ENCODE results near the gene PPCDC. TPM values are rescaled to one million over a fixed set of nuclear protein-coding genes. Genes with fewer than 3 reads are reported as not detected.
"Not testable (repeated sequence)": the region's sequence is repeated elsewhere in the genome, so short reads cannot be mapped to it uniquely, and the experiment has no call there.

PPCDC gene
- total RNA-seq, 5 donors from 2014 or later (not counting 1 experiment from before 2014, with no cell fraction given): 9.3 to 14.3 (median 11.8) TPM

GRCh38 chr15:75070674-75071073 is 47.3 kb downstream of the PPCDC start:
- ChIA-PET CTCF (no interaction called here), POLR2A (no interaction called here)
- Histone ChIP-seq H3K9me3 (no peaks in the 10 kb centered on the region), H3K4me1 (ENCODE audit: control insufficient read depth in 1 of 2, extremely low read depth in 1 of 2, insufficient read depth in 2 of 2, low read length in 2 of 2) (peaks cover 0 to 25% of the 10 kb centered on the region in 2 experiments), H3K36me3 (ENCODE audit: control insufficient read depth in 2 of 2, extremely low read depth in 1 of 2, insufficient read depth in 1 of 2, low read length in 1 of 2) (no peaks in the 10 kb centered on the region), H3K27me3 (replicated peaks in 1 of 2; ENCODE audit: control insufficient read depth in 2 of 2, extremely low read depth in 1 of 2, insufficient read depth in 2 of 2, low read length in 1 of 2) (peaks cover 0 to 6% of the 10 kb centered on the region in 2 experiments), H3K4me3 (ENCODE audit: control insufficient read depth in 1 of 2, extremely low read depth in 1 of 2, low read length in 1 of 2) (no peak overlapping the region), H3K27ac (ENCODE audit: low read length) (no peak overlapping the region)
- Mint-ChIP-seq H3K27ac (no peak overlapping the region), H3K27me3 (peaks cover 3 to 8% of the 10 kb centered on the region in 2 donors), H3K36me3 (peaks cover 4% of the 10 kb centered on the region), H3K4me1 (peaks cover 21 to 34% (median 23%) of the 10 kb centered on the region in 3 donors), H3K9me3 (peaks cover 3 to 5% (median 4%) of the 10 kb centered on the region in 3 donors), H3K4me3 (no peak overlapping the region)
- DNase-seq (no peak), ATAC-seq (replicated peaks in 1 of 4) (no peak)
- 100% methylated on average over 2 of the region's 4 CpGs for WGBS (ENCODE audit: insufficient coverage)

- Histone ChIP-seq H3K4me1 (ENCODE audit: control insufficient read depth in 1 of 2, extremely low read depth in 1 of 2, insufficient read depth in 2 of 2, low read length in 2 of 2) (peaks cover 0 to 5% of the 10 kb centered on the region in 2 experiments), H3K9me3 (no peaks in the 10 kb centered on the region), H3K27ac (ENCODE audit: low read length) (no peak overlapping the region), H3K36me3 (ENCODE audit: control insufficient read depth in 2 of 2, extremely low read depth in 1 of 2, insufficient read depth in 1 of 2, low read length in 1 of 2) (no peaks in the 10 kb centered on the region), H3K4me3 (ENCODE audit: control insufficient read depth in 1 of 2, extremely low read depth in 1 of 2, low read length in 1 of 2) (no peak overlapping the region), H3K27me3 (replicated peaks in 1 of 2; ENCODE audit: control insufficient read depth in 2 of 2, extremely low read depth in 1 of 2, insufficient read depth in 2 of 2, low read length in 1 of 2) (peaks cover 0 to 10% of the 10 kb centered on the region in 2 experiments)
- ATAC-seq (replicated peaks in 1 of 4) (no peak), DNase-seq (peak in 1 of 35 experiments; percentile 31)
- H3K36me3 Mint-ChIP-seq: peaks cover 5% of the 10 kb centered on the region
- H3K27me3 Mint-ChIP-seq: peaks cover 3 to 8% of the 10 kb centered on the region in 2 donors
- ChIA-PET CTCF (no interaction called here), POLR2A (interaction anchor here in 1 of 2 donors (0.5 kb wide), 1 partner anchor 13 kb away, joined by 4 read pairs; no protein-coding TSS in a partner anchor)
- no peak overlapping the region for H3K27ac Mint-ChIP-seq
- H3K4me1 Mint-ChIP-seq: peaks cover 6 to 16% (median 7%) of the 10 kb centered on the region in 3 donors
- H3K9me3 Mint-ChIP-seq: peaks cover 5 to 11% (median 7%) of the 10 kb centered on the region in 3 donors
- H3K4me3 Mint-ChIP-seq: no peak overlapping the region
- no CpG with 5 or more reads among the region's 3 CpGs for WGBS (ENCODE audit: insufficient coverage)
These were observed 49.8 kb downstream of the PPCDC start for GRCh38 chr15:75073197-75073596.

GRCh38 chr15:75076277-75076676 is 52.9 kb downstream of the PPCDC start:
- no peaks in the 10 kb centered on the region for H3K4me1 ChIP-seq (ENCODE audit: control insufficient read depth in 1 of 2, extremely low read depth in 1 of 2, insufficient read depth in 2 of 2, low read length in 2 of 2)
- peaks cover 0 to 4% of the 10 kb centered on the region in 2 experiments for H3K27me3 ChIP-seq (replicated peaks in 1 of 2; ENCODE audit: control insufficient read depth in 2 of 2, extremely low read depth in 1 of 2, insufficient read depth in 2 of 2, low read length in 1 of 2)
- peaks cover 5% of the 10 kb centered on the region for H3K36me3 Mint-ChIP-seq
- peaks cover 0 to 14% (median 7%) of the 10 kb centered on the region in 3 donors for H3K4me1 Mint-ChIP-seq
- peaks cover 2 to 4% of the 10 kb centered on the region in 2 donors for H3K27me3 Mint-ChIP-seq
- no peak overlapping the region for H3K27ac ChIP-seq (ENCODE audit: low read length)
- H3K9me3 Mint-ChIP-seq: peaks cover 5 to 11% (median 7%) of the 10 kb centered on the region in 3 donors
- 100% methylated on average over 2 of the region's 2 CpGs for WGBS (ENCODE audit: insufficient coverage)
- DNase-seq (no peak), ATAC-seq (replicated peaks in 1 of 4) (no peak)
- H3K4me3 Mint-ChIP-seq: no peak overlapping the region
- no peak overlapping the region for H3K27ac Mint-ChIP-seq
- H3K9me3 ChIP-seq: no peaks in the 10 kb centered on the region
- ChIA-PET POLR2A (no interaction called here), CTCF (no interaction called here)
- no peak overlapping the region for H3K4me3 ChIP-seq (ENCODE audit: control insufficient read depth in 1 of 2, extremely low read depth in 1 of 2, low read length in 1 of 2)
- no peaks in the 10 kb centered on the region for H3K36me3 ChIP-seq (ENCODE audit: control insufficient read depth in 2 of 2, extremely low read depth in 1 of 2, insufficient read depth in 1 of 2, low read length in 1 of 2)

GRCh38 chr15:75077551-75077961 is 54.2 kb downstream of the PPCDC start:
- H3K27me3 Mint-ChIP-seq; H3K9me3 ChIP-seq; H3K27ac ChIP-seq (ENCODE audit: low read length); H3K4me3 Mint-ChIP-seq; H3K27ac Mint-ChIP-seq; H3K4me1 ChIP-seq (ENCODE audit: control insufficient read depth in 1 of 2, extremely low read depth in 1 of 2, insufficient read depth in 2 of 2, low read length in 2 of 2); CTCF ChIA-PET; H3K36me3 ChIP-seq (ENCODE audit: control insufficient read depth in 2 of 2, extremely low read depth in 1 of 2, insufficient read depth in 1 of 2, low read length in 1 of 2); H3K36me3 Mint-ChIP-seq; H3K4me3 ChIP-seq (ENCODE audit: control insufficient read depth in 1 of 2, extremely low read depth in 1 of 2, low read length in 1 of 2); H3K27me3 ChIP-seq (replicated peaks in 1 of 2; ENCODE audit: control insufficient read depth in 2 of 2, extremely low read depth in 1 of 2, insufficient read depth in 2 of 2, low read length in 1 of 2); POLR2A ChIA-PET: not testable (repeated sequence)
- peaks cover 0 to 14% (median 7%) of the 10 kb centered on the region in 3 donors for H3K4me1 Mint-ChIP-seq
- DNase-seq (peak in 3 of 35 experiments; percentile 7 to 22 (median 11)), ATAC-seq (replicated peaks in 1 of 4) (peak; percentile 40 to 75 (median 60))
- WGBS (ENCODE audit: insufficient coverage): 64% methylated on average over 2 of the region's 4 CpGs
- peaks cover 5 to 11% (median 7%) of the 10 kb centered on the region in 3 donors for H3K9me3 Mint-ChIP-seq

GRCh38 chr15:75081150-75081549 is 57.8 kb downstream of the PPCDC start:
- Mint-ChIP-seq H3K27ac (no peak overlapping the region), H3K27me3 (peaks cover 2 to 4% of the 10 kb centered on the region in 2 donors)
- POLR2A ChIA-PET: no interaction called here

GRCh38 chr15:75082689-75083088 is 59.3 kb downstream of the PPCDC start:
- Mint-ChIP-seq H3K4me3 (no peak overlapping the region), H3K4me1 (peaks cover 0 to 12% (median 4%) of the 10 kb centered on the region in 3 donors), H3K9me3 (peaks cover 5 to 23% (median 12%) of the 10 kb centered on the region in 3 donors), H3K36me3 (peaks cover 11% of the 10 kb centered on the region), H3K27ac (no peak overlapping the region), H3K27me3 (peaks cover 2 to 4% of the 10 kb centered on the region in 2 donors)
- DNase-seq (no peak), ATAC-seq (replicated peaks in 1 of 4) (no peak)
- CTCF ChIA-PET: no interaction called here
- POLR2A ChIA-PET: no interaction called here
- Histone ChIP-seq H3K27ac (ENCODE audit: low read length) (no peak overlapping the region), H3K27me3 (replicated peaks in 1 of 2; ENCODE audit: control insufficient read depth in 2 of 2, extremely low read depth in 1 of 2, insufficient read depth in 2 of 2, low read length in 1 of 2) (no peaks in the 10 kb centered on the region), H3K9me3 (no peaks in the 10 kb centered on the region), H3K4me1 (ENCODE audit: control insufficient read depth in 1 of 2, extremely low read depth in 1 of 2, insufficient read depth in 2 of 2, low read length in 2 of 2) (no peaks in the 10 kb centered on the region), H3K36me3 (ENCODE audit: control insufficient read depth in 2 of 2, extremely low read depth in 1 of 2, insufficient read depth in 1 of 2, low read length in 1 of 2) (no peaks in the 10 kb centered on the region), H3K4me3 (ENCODE audit: control insufficient read depth in 1 of 2, extremely low read depth in 1 of 2, low read length in 1 of 2) (no peak overlapping the region)
- WGBS (ENCODE audit: insufficient coverage): no CpG with 5 or more reads among the region's 1 CpG

More at GRCh38 chr15:75081150-75081549, 57.8 kb downstream of the PPCDC start:
- Mint-ChIP-seq H3K36me3 (peaks cover 3% of the 10 kb centered on the region), H3K9me3 (peaks cover under 1 to 16% (median 8%) of the 10 kb centered on the region in 3 donors), H3K4me3 (no peak overlapping the region), H3K4me1 (peaks cover 0 to 14% (median 7%) of the 10 kb centered on the region in 3 donors)
- no peaks in the 10 kb centered on the region for H3K4me1 ChIP-seq (ENCODE audit: control insufficient read depth in 1 of 2, extremely low read depth in 1 of 2, insufficient read depth in 2 of 2, low read length in 2 of 2)
- no peak for ATAC-seq (replicated peaks in 1 of 4)
- DNase-seq: no peak
- no peak overlapping the region for H3K4me3 ChIP-seq (ENCODE audit: control insufficient read depth in 1 of 2, extremely low read depth in 1 of 2, low read length in 1 of 2)
- H3K9me3 ChIP-seq: no peaks in the 10 kb centered on the region
- no peaks in the 10 kb centered on the region for H3K36me3 ChIP-seq (ENCODE audit: control insufficient read depth in 2 of 2, extremely low read depth in 1 of 2, insufficient read depth in 1 of 2, low read length in 1 of 2)
- H3K27ac ChIP-seq (ENCODE audit: low read length): no peak overlapping the region
- no CpG with 5 or more reads among the region's 8 CpGs for WGBS (ENCODE audit: insufficient coverage)
- peaks cover 0 to 4% of the 10 kb centered on the region in 2 experiments for H3K27me3 ChIP-seq (replicated peaks in 1 of 2; ENCODE audit: control insufficient read depth in 2 of 2, extremely low read depth in 1 of 2, insufficient read depth in 2 of 2, low read length in 1 of 2)
- CTCF ChIA-PET: no interaction called here

All from T-cell (primary cell).